HEK293T (cell line): ENCODE measurements around the gene RUNDC1.
A peak's percentile ranks its signal among the peaks of the same experiment; 100 is the strongest.
"Not testable (repeated sequence)": the region's sequence is repeated elsewhere in the genome, so short reads cannot be mapped to it uniquely, and the experiment has no call there.

Experiments
- CTCF ChIA-PET: fragments of 350-600 bp; formaldehyde crosslinking; extraction: SDS; loops from one replicate; lab custom pipeline; 2021; ENCODE audit warnings: antibody characterized with exemption, inconsistent platforms; lab: Yijun Ruan, JAX
- POLR2A ChIA-PET: fragments of 350-600 bp; formaldehyde crosslinking; extraction: SDS; loops from one replicate; lab custom pipeline; 2020; ENCODE audit warnings: antibody characterized with exemption, inconsistent platforms; lab: Yijun Ruan, JAX
- DNase-seq: peaks from one replicate; pipeline ENCODE4 v3.0.0; 2012; ENCODE audit warnings: mixed read lengths; ENCODE audit errors: extremely low spot score
- ARNT ChIP-seq: fragments of 450-650 bp; IDR thresholded peaks from 2 replicates; pipeline ENCODE4 v1.6.1; 2017; ENCODE audit warnings: mild to moderate bottlenecking
- BHLHE40 ChIP-seq: fragments of 450-650 bp; IDR thresholded peaks from 2 replicates; pipeline ENCODE4 v1.6.1; 2016; ENCODE audit warnings: mild to moderate bottlenecking, moderate library complexity, borderline replicate concordance
- CTBP1 ChIP-seq: fragments of 450-650 bp; IDR thresholded peaks from 2 replicates; pipeline ENCODE4 v1.6.1; 2016; ENCODE audit warnings: borderline replicate concordance
- ELF4 ChIP-seq: fragments of 450-650 bp; IDR thresholded peaks from 2 replicates; pipeline ENCODE4 v1.6.1; 2017; ENCODE audit warnings: antibody characterized with exemption
- FOXA1 ChIP-seq: fragments of 450-650 bp; IDR thresholded peaks from 2 replicates; pipeline ENCODE4 v1.6.1; 2016; ENCODE audit warnings: mild to moderate bottlenecking
- FOXK2 ChIP-seq: fragments of 450-650 bp; IDR thresholded peaks from 2 replicates; pipeline ENCODE4 v1.6.1; 2016; ENCODE audit warnings: mild to moderate bottlenecking
- FOXM1 ChIP-seq: fragments of 450-650 bp; IDR thresholded peaks from 2 replicates; pipeline ENCODE4 v1.6.1; 2017; ENCODE audit warnings: mild to moderate bottlenecking, borderline replicate concordance
- HDGF ChIP-seq: fragments of 450-650 bp; IDR thresholded peaks from 2 replicates; pipeline ENCODE4 v1.6.1; 2017; ENCODE audit warnings: antibody characterized with exemption, borderline replicate concordance
- L3MBTL2 ChIP-seq: fragments of 450-650 bp; conservative IDR thresholded peaks from 2 replicates; pipeline ENCODE4 v1.6.1; 2016; ENCODE audit warnings: mild to moderate bottlenecking
- LEF1 ChIP-seq: fragments of 450-650 bp; IDR thresholded peaks from 2 replicates; pipeline ENCODE4 v1.6.1; 2017; ENCODE audit warnings: mild to moderate bottlenecking, borderline replicate concordance
- NFRKB ChIP-seq: fragments of 450-650 bp; IDR thresholded peaks from 2 replicates; pipeline ENCODE4 v1.6.1; 2016; ENCODE audit warnings: mild to moderate bottlenecking, moderate library complexity
- SP1 ChIP-seq: fragments of 450-650 bp; IDR thresholded peaks from 2 replicates; pipeline ENCODE4 v1.6.1; 2017
- SUZ12 ChIP-seq: fragments of 450-650 bp; IDR thresholded peaks from 2 replicates; pipeline ENCODE4 v1.6.1; 2016; ENCODE audit warnings: mild to moderate bottlenecking
- TARDBP ChIP-seq: fragments of 450-650 bp; IDR thresholded peaks from 2 replicates; pipeline ENCODE4 v1.6.1; 2016
- ZNF384 ChIP-seq: fragments of 450-650 bp; IDR thresholded peaks from 2 replicates; pipeline ENCODE4 v1.6.1; 2016
- TF ChIP-seq, protein P1 (sequence below): fragments of 450-650 bp; IDR thresholded peaks from 2 replicates; pipeline ENCODE4 v1.6.1; 2016

RUNDC1 gene

DNA sequence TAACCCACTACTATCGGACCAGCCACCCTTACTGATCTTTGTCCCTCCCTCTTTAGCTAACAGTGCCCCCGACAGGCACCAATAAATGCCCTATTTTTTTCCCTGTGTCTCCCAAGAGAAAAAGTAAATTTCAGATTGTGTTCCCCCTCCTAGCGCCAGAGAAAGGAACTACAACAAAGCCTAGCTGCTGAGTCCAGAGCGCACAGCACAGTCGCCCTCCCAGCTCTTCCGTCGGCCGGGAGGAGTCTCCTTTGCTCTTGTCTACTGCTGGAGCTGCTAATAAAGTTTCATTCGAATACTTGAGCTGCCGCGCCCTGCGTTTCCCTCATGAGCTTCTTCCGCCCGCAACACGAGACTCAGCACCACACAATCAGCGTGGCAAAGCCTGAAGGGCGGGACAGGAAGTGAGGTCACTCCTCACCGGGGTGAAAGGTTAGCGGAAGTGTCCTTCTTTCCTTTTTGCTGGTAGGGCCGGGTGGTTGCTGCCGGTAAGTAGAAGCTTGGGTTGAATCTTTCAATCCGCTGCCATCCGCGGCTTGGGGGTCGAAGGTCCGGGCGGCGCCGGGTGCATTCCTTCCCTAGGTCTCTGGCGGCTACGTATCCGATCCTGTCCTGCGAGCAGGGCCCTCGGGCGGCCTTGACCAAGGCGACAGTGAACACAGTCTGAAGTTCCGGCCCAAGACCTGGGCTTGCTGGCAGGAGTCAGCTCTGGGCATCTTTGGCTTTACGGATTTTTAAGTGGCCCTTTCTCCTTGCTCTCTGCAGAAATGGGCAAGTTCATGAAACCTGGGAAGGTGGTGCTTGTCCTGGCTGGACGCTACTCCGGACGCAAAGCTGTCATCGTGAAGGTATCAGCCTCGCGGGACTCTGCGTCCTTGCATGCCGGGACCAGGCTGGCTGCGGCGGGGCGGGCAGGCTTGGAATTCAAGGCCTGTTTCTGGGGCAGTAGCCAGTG is 17.9 kb downstream of the RUNDC1 start, which contains the start of gene RPL27:
Gene RPL27, plus strand, starts transcription at position 436 of the 955 bp plus-strand sequence. Its CDS starts 332 bp downstream, at position 768.
- peak; percentile 95 for DNase-seq
- ChIA-PET CTCF (interaction anchor here (0.6 to 2.9 kb wide), 13 partner anchors 10 to 174 kb away, joined by 3 to 21 read pairs (median 4); partner anchors contain the start of genes AARSD1, BECN1, PTGES3L and RUNDC1), POLR2A (interaction anchor here (0.5 to 3.6 kb wide), 62 partner anchors 8 to 697 kb away, joined by 3 to 50 read pairs (median 4); partner anchors contain the start of genes AARSD1, AOC3, ARL4D and BECN1)
- no peak for TF ChIP-seq FOXM1
- TF ChIP-seq L3MBTL2 = peak; percentile 60
- no peak for TF ChIP-seq TARDBP
- TF ChIP-seq ELF4 = peak; percentile 96
- TF ChIP-seq SP1 = no peak
- TF ChIP-seq, protein P1, sequence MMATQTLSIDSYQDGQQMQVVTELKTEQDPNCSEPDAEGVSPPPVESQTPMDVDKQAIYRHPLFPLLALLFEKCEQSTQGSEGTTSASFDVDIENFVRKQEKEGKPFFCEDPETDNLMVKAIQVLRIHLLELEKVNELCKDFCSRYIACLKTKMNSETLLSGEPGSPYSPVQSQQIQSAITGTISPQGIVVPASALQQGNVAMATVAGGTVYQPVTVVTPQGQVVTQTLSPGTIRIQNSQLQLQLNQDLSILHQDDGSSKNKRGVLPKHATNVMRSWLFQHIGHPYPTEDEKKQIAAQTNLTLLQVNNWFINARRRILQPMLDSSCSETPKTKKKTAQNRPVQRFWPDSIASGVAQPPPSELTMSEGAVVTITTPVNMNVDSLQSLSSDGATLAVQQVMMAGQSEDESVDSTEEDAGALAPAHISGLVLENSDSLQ = peak; percentile 37; the same call in 1 of the 2 replicates
- TF ChIP-seq HDGF = no peak
- no peak for TF ChIP-seq BHLHE40
- TF ChIP-seq CTBP1 = peak; percentile 77
- no peak for TF ChIP-seq ARNT
- TF ChIP-seq FOXA1 = no peak
- no peak for TF ChIP-seq LEF1
- no peak for TF ChIP-seq SUZ12
- TF ChIP-seq FOXK2 = peak; percentile 92; the same call in 1 of the 2 replicates
- peak; percentile 93 for TF ChIP-seq ZNF384
- TF ChIP-seq NFRKB = peak; percentile 59; the same call in 1 of the 2 replicates

DNA sequence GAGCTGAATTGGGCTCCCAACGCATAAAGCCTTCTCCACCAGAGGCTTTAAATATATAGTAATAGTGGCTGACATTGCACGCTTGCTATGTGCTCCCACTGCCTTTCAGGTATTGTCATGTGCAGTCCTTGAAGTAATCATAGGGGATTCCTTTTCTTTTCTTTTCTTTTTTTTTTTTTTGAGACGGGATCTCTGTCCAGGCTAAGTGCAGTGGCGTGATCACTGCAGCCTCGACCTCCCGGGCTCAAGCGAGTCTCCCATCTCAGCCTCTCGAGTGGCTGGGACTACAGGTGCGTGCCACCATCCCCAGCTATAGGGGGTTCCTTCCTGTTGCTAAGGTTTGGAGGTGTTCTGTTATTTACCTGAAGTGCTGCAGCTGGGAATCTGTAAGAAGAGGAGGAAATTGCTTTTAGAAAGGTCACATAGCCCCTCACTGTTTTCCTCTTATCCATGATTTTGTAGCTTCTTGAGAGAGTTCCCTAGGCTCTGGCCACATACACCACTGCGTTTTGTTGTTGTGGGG is 18.7 kb downstream of the RUNDC1 start:
- DNase-seq = no peak
- no peak for TF ChIP-seq CTBP1
- no peak for TF ChIP-seq NFRKB
- TF ChIP-seq ARNT = no peak
- TF ChIP-seq TARDBP = no peak
- no peak for TF ChIP-seq L3MBTL2
- no peak for TF ChIP-seq SUZ12
- TF ChIP-seq, protein P1 = no peak
- TF ChIP-seq FOXK2 = no peak
- TF ChIP-seq ELF4 = no peak
- TF ChIP-seq LEF1 = no peak
- no peak for TF ChIP-seq ZNF384
- TF ChIP-seq FOXM1 = no peak
- TF ChIP-seq SP1 = no peak
- no peak for TF ChIP-seq BHLHE40
- no peak for TF ChIP-seq FOXA1
- no peak for TF ChIP-seq HDGF
- ChIA-PET POLR2A (interaction anchor here (0.6 to 3.6 kb wide), 18 partner anchors 8 to 485 kb away, joined by 3 to 50 read pairs (median 16); partner anchors contain the start of genes AARSD1, BECN1, DHX8 and IFI35), CTCF (interaction anchor here (1.5 kb wide), 1 partner anchor 36 kb away, joined by 3 read pairs; no protein-coding TSS in a partner anchor)

DNA sequence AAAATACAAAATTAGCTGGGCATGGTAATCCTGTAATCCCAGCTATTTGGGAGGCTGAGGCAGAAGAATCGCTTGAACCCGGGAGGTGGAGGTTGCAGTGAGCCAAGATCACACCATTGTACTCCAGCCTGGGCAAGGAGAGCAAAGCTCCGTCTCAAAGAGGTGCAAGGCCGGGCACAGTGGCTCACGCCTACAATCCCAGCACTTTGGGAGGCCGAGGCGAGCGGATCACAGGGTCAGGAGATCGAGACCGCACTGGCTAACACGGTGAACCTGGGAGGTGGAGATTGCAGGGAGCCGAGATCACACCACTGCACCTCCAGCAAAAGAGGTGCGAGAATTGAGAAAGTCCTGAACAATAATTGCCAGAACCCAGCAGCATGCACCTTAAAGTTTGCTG is 20.5 kb downstream of the RUNDC1 start:
- DNase-seq, POLR2A ChIA-PET: not testable (repeated sequence)

DNA sequence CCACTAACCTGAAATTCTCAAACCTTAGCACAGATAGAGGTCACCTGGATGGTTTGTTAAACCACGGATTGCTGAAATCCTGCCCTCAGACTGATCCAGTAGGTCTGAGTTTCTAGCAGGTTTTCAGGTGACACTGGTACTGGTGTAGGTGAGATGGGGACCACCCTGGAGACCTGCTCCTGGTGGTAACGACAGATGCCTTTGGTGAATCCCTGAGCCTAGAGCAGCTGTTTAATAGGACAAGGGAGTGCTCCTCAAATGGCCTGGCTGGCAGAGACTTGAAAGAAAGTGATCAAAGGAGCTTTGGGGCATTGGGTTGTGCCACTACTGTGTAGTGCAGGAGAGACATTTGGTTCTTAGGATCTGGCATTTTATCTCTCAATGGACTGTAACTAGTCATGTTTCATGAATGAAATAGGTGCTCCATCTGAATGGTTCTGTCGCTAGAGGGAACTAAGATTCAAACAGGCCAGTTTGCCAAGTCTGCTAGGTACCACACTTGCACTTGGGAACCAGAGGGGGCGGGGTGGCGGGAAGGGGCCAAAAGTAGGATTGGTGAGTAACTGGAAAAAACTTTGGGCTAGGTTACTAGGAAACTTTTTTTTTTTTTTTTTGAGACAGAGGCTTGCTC is 23.3 kb downstream of the RUNDC1 start:
- TF ChIP-seq ZNF384 (0 out of 2 replicates have a peak, but pooled peaks have one; percentile 4), FOXA1 (no peak)
- CTCF ChIA-PET = interaction anchor here (0.6 kb wide), 1 partner anchor 630 kb away, joined by 3 read pairs; no protein-coding TSS in a partner anchor
- POLR2A ChIA-PET = interaction anchor here (1.5 kb wide), 1 partner anchor 122 kb away, joined by 5 read pairs; the partner anchor contains the start of gene BRCA1
- DNase-seq = no peak

More for the DNA sequence above, 20.5 kb downstream of the RUNDC1 start:
- CTCF ChIA-PET = not testable (repeated sequence)

DNA sequence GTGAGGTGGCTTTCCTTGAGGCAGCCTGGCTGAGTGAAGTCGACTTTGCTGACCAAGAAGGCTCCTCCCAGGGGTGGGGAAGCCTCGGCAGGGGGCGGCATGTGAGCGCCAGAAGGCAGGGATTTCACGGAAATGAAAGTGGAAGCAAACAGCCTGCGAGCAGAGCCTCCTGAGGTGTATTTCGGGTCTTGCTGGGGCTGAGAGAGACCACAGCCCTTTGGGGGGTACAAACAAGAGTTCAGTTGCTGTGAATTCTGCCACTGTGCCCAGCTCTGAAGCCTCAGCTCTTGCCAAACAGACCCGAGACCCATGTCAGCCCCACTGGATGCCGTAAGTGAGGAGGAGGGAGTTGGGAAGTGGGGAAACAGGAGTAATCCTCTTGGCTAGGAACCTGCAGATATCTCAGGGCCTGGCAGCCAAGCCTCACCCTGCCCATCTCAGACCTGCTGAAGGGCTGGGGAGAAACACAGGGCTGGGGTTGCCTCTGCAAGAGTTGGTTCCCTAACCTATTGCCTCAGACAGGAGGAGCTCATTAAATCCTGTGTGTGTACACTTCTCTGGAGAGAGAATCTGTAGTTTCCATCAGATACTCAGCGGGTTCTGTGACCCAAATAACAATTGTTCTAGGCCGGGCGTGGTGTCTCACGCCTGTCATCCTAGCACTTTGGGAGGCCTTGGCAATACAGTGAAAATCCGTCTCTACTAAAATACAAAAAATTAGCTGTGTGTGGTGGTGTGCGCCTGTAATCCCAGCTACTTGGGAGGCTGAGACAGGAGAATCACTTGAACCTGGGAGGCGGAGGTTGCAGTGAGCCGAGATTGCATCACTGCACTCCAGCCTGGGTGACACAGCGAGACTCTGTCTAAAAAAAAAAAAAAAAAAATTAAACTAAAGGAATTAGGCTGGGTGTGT is 26.5 kb downstream of the RUNDC1 start, which contains the start of gene IFI35:
Gene IFI35, plus strand, starts transcription at position 146 of the 913 bp plus-strand sequence. Its CDS starts 164 bp downstream, at position 310.
- ChIA-PET POLR2A (interaction anchor here (0.8 to 2.0 kb wide), 4 partner anchors 9 to 361 kb away, joined by 3 to 30 read pairs (median 4); partner anchors contain the start of genes BECN1 and RPL27), CTCF (no interaction called here)
- no peak for TF ChIP-seq HDGF
- peak; percentile 49 for DNase-seq
